HCT116 (cell line): ENCODE results near the gene ZCCHC17. TPM values are rescaled to one million over a fixed set of nuclear protein-coding genes. Genes with fewer than 3 reads are reported as not detected.
"Not testable (repeated sequence)": the region's sequence is repeated elsewhere in the genome, so short reads cannot be mapped to it uniquely, and the experiment has no call there.

Experiments
- ATAC-seq: fragments of 200-7000 bp; cut with Tn5 transposase; 2 replicates; pipeline ENCODE4 v1.9.1; 2020; ENCODE audit warnings: mild to moderate bottlenecking, moderate library complexity
- BruUV-seq: library from RNA; stranded (reverse); fragments of 400-500 nt; replicated peaks from 2 replicates; lab custom pipeline; 2021; lab: Mats Ljungman, UMichigan
- CTCF ChIA-PET: fragments of 300-600 bp; sonication (Branson Sonifier 250); formaldehyde crosslinking; loops from one replicate; lab custom pipeline; 2021; ENCODE audit warnings: antibody characterized with exemption; lab: Charles Lee
- POLR2A ChIA-PET: fragments of 300-600, 350-600 bp; sonication (Branson Sonifier 250); formaldehyde crosslinking; loops from one replicate; lab custom pipeline; 2021; ENCODE audit warnings: antibody characterized with exemption; lab: Charles Lee
- RAD21 ChIA-PET, 2 experiments: fragments of 300-600 bp; sonication (Branson Sonifier 250); formaldehyde crosslinking; loops; one replicate each; lab custom pipeline; 2023; ENCODE audit warnings: low total read pairs in 2 of 2; ENCODE audit not compliant: uncharacterized antibody in 2 of 2, unreplicated experiment in 2 of 2, low non-redundant PET in 1 of 2; lab: Charles Lee
- DNase-seq: peaks from one replicate; pipeline ENCODE4 v3.0.0-alpha.2; 2010; ENCODE audit warnings: low read depth, low spot score
- H2AFZ ChIP-seq: fragments of 200-600 bp; shearing (Covaris generic), sonication (generic); 2 replicates; pipeline ENCODE4 v1.6.1; 2017; ENCODE audit warnings: low read depth, mixed run types, mixed read lengths, antibody characterized with exemption, low read length; ENCODE audit not compliant: poor library complexity, severe bottlenecking
- H3K27ac ChIP-seq: 2 replicates; pipeline ENCODE4 v1.5.1; 2012; ENCODE audit warnings: low read depth, low read length
- H3K27me3 ChIP-seq: fragments of 200-600 bp; sonication (generic); 2 replicates; pipeline ENCODE4 v1.6.1; 2016; ENCODE audit warnings: mixed run types, low read length, mixed read lengths; ENCODE audit not compliant: insufficient read depth
- H3K36me3 ChIP-seq, 2 experiments: fragments of 200-500 bp in 1 of 2; fragments of 200-600 bp in 1 of 2; sonication (Bioruptor generic) in 1 of 2; sonication (generic) in 1 of 2; 2 replicates each; pipeline versions ENCODE4 v1.5.1 to v1.6.1; 2014 to 2016; ENCODE audit warnings: low read length in 2 of 2, inconsistent platforms in 1 of 2, mixed read lengths in 1 of 2, mixed run types in 1 of 2; ENCODE audit not compliant: insufficient read depth in 2 of 2, control insufficient read depth in 1 of 2
- H3K4me1 ChIP-seq, 2 experiments: fragments of 200-600 bp in 1 of 2; sonication (generic) in 1 of 2; 2 replicates each; pipeline versions ENCODE4 v1.5.1 to v1.6.1; 2012 to 2017; ENCODE audit warnings: low read length in 2 of 2, inconsistent platforms in 1 of 2, mild to moderate bottlenecking in 1 of 2, mixed read lengths in 1 of 2, mixed run types in 1 of 2, moderate library complexity in 1 of 2; ENCODE audit not compliant: insufficient read depth in 2 of 2, control insufficient read depth in 1 of 2
- H3K4me2 ChIP-seq: fragments of 200-600 bp; sonication (generic); 2 replicates; pipeline ENCODE4 v1.6.1; 2017; ENCODE audit warnings: mixed run types, low read length, mixed read lengths
- H3K4me3 ChIP-seq, 2 experiments: fragments of 200-600 bp in 1 of 2; sonication (generic) in 1 of 2; replicated peaks in 1 of 2; 2 replicates each; pipeline ENCODE4 v1.5.1; 2011 to 2016; ENCODE audit warnings: low read length in 2 of 2, control low read depth in 1 of 2, low read depth in 1 of 2, mild to moderate bottlenecking in 1 of 2, mixed read lengths in 1 of 2, mixed run types in 1 of 2
- H3K79me2 ChIP-seq: fragments of 200-600 bp; sonication (generic); 2 replicates; pipeline ENCODE4 v1.6.1; 2017; ENCODE audit warnings: mild to moderate bottlenecking, mixed run types, low read length, moderate library complexity, mixed read lengths; ENCODE audit not compliant: insufficient read depth
- H3K9ac ChIP-seq: fragments of 200-600 bp; sonication (generic); 2 replicates; pipeline ENCODE4 v1.6.1; 2016; ENCODE audit warnings: low read length, mixed read lengths
- H3K9me2 ChIP-seq: fragments of 200-600 bp; sonication (generic), shearing (Covaris generic); 2 replicates; pipeline ENCODE4 v1.6.1; 2017; ENCODE audit warnings: mixed run types, mild to moderate bottlenecking, moderate library complexity; ENCODE audit not compliant: insufficient read depth
- H3K9me3 ChIP-seq, 2 experiments: fragments of 200-500 bp in 1 of 2; fragments of 200-600 bp in 1 of 2; sonication (Bioruptor generic) in 1 of 2; sonication (generic) in 1 of 2; 2 replicates each; pipeline ENCODE4 v1.6.1; 2014 to 2017; ENCODE audit warnings: low read length in 2 of 2, mixed read lengths in 2 of 2, inconsistent platforms in 1 of 2, low read depth in 1 of 2, mild to moderate bottlenecking in 1 of 2, mixed run types in 1 of 2, moderate library complexity in 1 of 2; ENCODE audit not compliant: control insufficient read depth in 1 of 2, insufficient read depth in 1 of 2
- H4K20me1 ChIP-seq: fragments of 200-600 bp; sonication (generic), shearing (Covaris generic); 2 replicates; pipeline ENCODE4 v1.6.1; 2017; ENCODE audit warnings: mixed run types, mild to moderate bottlenecking, moderate library complexity; ENCODE audit not compliant: insufficient read depth
- CEBPB ChIP-seq: IDR thresholded peaks from 2 replicates; pipeline ENCODE4 v1.6.1; 2012; ENCODE audit warnings: low read depth
- ELF1 ChIP-seq: IDR thresholded peaks from 2 replicates; pipeline ENCODE4 v1.6.1; 2012; ENCODE audit warnings: low read depth, borderline replicate concordance
- EZH2 ChIP-seq: fragments of 200-600 bp; sonication (generic); IDR thresholded peaks from 2 replicates; pipeline ENCODE4 v1.6.1; 2017; ENCODE audit warnings: antibody characterized with exemption, mixed run types
- JUND ChIP-seq: IDR thresholded peaks from 2 replicates; pipeline ENCODE4 v1.6.1; 2012
- POLR2AphosphoS5 ChIP-seq: IDR thresholded peaks from 2 replicates; pipeline ENCODE4 v1.6.1; 2011; ENCODE audit warnings: mild to moderate bottlenecking, low read depth, low read length, moderate library complexity
- SIN3A ChIP-seq: IDR thresholded peaks from 2 replicates; pipeline ENCODE4 v1.6.1; 2012; ENCODE audit warnings: low read depth
- SP1 ChIP-seq: IDR thresholded peaks from 2 replicates; pipeline ENCODE4 v1.6.1; 2012; ENCODE audit warnings: low read depth
- TCF7L2 ChIP-seq: IDR thresholded peaks from 2 replicates; pipeline ENCODE4 v1.7.0; 2011; ENCODE audit warnings: borderline replicate concordance, inconsistent platforms; ENCODE audit not compliant: insufficient read depth, insufficient read length; ENCODE audit errors: extremely low read depth
- ZNF274 ChIP-seq: fragments of 200-500 bp; sonication (Bioruptor generic); IDR thresholded peaks from 2 replicates; pipeline ENCODE4 v1.6.1; 2014; ENCODE audit warnings: mild to moderate bottlenecking, low read depth, low read length, inconsistent platforms
- intact Hi-C: fragments of 100-400 bp; cut with micrococcal nuclease; formaldehyde crosslinking; loops from 2 replicates; pipeline ENCODE4 v1.10.0; 2022
- total RNA-seq: library from RNA; stranded (reverse); gene quantifications from one replicate; pipeline ENCODE4 v1.2.1, GENCODE V29; 2021; ENCODE audit not compliant: unreplicated experiment
- TF ChIP-seq, protein P1 (sequence below): IDR thresholded peaks from 2 replicates; pipeline ENCODE4 v1.6.1; 2011; ENCODE audit warnings: mild to moderate bottlenecking, low read length, moderate library complexity; ENCODE audit not compliant: insufficient replicate concordance; ENCODE audit errors: extremely low read depth
- TF ChIP-seq, protein P2 (sequence below): IDR thresholded peaks from 2 replicates; pipeline ENCODE4 v1.6.1; 2012
- TF ChIP-seq, protein P3 (sequence below), 3 experiments: fragments of 200-600 bp in 1 of 3; sonication (generic) in 1 of 3; IDR thresholded peaks in 2 of 3; conservative IDR thresholded peaks in 1 of 3; 2 replicates each; pipeline ENCODE4 v1.5.1; 2012 to 2017; ENCODE audit warnings: low read depth in 2 of 3, low read length in 2 of 3, antibody characterized with exemption in 1 of 3, borderline replicate concordance in 1 of 3, control low read depth in 1 of 3, mild to moderate bottlenecking in 1 of 3, mixed read lengths in 1 of 3, mixed run types in 1 of 3, moderate library complexity in 1 of 3; ENCODE audit not compliant: insufficient read depth in 1 of 3
- TF ChIP-seq, protein P4 (sequence below): IDR thresholded peaks from 2 replicates; pipeline ENCODE4 v1.6.1; 2012

Gene ZCCHC17
- total RNA-seq, 1 experiment from 2014 or later = 27.8 TPM

DNA sequence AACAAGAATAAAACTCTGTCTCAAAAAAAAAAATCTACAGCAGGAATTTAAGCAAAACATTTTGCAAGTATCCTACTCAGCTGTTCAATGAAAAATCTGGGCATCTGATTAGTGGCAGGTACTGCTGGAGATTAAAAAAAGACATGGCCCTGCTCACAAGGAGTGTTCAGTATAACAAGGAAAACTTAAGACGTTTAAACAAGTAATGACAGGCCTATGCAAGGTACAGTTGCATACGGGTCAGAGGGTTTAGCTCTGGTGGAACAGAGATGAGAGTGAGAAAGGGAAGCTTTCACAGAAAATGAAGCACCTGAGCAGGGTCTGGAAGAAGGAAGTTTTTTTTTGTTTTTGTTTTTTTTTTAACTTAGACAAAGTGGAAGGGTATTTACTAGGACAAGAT lies 23.2 kb upstream of the ZCCHC17 start:
- Histone ChIP-seq H3K4me3 (no peak overlapping the region), H3K4me2 (no peak overlapping the region), H3K9me3 (no peaks in the 10 kb centered on the region), H3K27ac (no peak overlapping the region), H3K36me3 (peaks cover 36 to 44% of the 10 kb centered on the region in 2 experiments; a peak in 3 of 4 replicates), H3K27me3 (no peaks in the 10 kb centered on the region), H3K4me1 (no peaks in the 10 kb centered on the region), H3K9me2 (no peaks in the 10 kb centered on the region)
- intact Hi-C loops = no loop called here
- RAD21 ChIA-PET = no interaction called here
- POLR2A ChIA-PET = no interaction called here
- CTCF ChIA-PET = no interaction called here
- no TSS peak for BruUV-seq
- TF ChIP-seq TCF7L2 (no peak), SP1 (no peak), ZNF274 (no peak), SIN3A (no peak), POLR2AphosphoS5 (no peak), CEBPB (no peak), JUND (no peak), ELF1 (no peak), EZH2 (no peak)
- TF ChIP-seq, protein P1, sequence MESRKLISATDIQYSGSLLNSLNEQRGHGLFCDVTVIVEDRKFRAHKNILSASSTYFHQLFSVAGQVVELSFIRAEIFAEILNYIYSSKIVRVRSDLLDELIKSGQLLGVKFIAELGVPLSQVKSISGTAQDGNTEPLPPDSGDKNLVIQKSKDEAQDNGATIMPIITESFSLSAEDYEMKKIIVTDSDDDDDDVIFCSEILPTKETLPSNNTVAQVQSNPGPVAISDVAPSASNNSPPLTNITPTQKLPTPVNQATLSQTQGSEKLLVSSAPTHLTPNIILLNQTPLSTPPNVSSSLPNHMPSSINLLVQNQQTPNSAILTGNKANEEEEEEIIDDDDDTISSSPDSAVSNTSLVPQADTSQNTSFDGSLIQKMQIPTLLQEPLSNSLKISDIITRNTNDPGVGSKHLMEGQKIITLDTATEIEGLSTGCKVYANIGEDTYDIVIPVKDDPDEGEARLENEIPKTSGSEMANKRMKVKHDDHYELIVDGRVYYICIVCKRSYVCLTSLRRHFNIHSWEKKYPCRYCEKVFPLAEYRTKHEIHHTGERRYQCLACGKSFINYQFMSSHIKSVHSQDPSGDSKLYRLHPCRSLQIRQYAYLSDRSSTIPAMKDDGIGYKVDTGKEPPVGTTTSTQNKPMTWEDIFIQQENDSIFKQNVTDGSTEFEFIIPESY = no peak
- TF ChIP-seq, protein P2, sequence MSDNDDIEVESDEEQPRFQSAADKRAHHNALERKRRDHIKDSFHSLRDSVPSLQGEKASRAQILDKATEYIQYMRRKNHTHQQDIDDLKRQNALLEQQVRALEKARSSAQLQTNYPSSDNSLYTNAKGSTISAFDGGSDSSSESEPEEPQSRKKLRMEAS = no peak
- TF ChIP-seq, protein P3, sequence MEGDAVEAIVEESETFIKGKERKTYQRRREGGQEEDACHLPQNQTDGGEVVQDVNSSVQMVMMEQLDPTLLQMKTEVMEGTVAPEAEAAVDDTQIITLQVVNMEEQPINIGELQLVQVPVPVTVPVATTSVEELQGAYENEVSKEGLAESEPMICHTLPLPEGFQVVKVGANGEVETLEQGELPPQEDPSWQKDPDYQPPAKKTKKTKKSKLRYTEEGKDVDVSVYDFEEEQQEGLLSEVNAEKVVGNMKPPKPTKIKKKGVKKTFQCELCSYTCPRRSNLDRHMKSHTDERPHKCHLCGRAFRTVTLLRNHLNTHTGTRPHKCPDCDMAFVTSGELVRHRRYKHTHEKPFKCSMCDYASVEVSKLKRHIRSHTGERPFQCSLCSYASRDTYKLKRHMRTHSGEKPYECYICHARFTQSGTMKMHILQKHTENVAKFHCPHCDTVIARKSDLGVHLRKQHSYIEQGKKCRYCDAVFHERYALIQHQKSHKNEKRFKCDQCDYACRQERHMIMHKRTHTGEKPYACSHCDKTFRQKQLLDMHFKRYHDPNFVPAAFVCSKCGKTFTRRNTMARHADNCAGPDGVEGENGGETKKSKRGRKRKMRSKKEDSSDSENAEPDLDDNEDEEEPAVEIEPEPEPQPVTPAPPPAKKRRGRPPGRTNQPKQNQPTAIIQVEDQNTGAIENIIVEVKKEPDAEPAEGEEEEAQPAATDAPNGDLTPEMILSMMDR (IDR thresholded peaks at IDR 0.05 in 2 of 3, conservative IDR thresholded peaks at IDR 0.05 in 1 of 3; ENCODE audit: borderline replicate concordance in 1 of 3, insufficient read depth in 1 of 3, low read depth in 2 of 3, low read length in 2 of 3) = no peak
- TF ChIP-seq, protein P4, sequence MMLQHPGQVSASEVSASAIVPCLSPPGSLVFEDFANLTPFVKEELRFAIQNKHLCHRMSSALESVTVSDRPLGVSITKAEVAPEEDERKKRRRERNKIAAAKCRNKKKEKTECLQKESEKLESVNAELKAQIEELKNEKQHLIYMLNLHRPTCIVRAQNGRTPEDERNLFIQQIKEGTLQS = no peak
- TF ChIP-seq, all 23 proteins: peak for 0
- no peak for ATAC-seq
- no peak overlapping the region for H3K9ac ChIP-seq
- H2AFZ ChIP-seq = no peak overlapping the region
- no peak for DNase-seq
- peaks cover 5% of the 10 kb centered on the region for H4K20me1 ChIP-seq
- H3K79me2 ChIP-seq = peaks cover 77% of the 10 kb centered on the region

DNA sequence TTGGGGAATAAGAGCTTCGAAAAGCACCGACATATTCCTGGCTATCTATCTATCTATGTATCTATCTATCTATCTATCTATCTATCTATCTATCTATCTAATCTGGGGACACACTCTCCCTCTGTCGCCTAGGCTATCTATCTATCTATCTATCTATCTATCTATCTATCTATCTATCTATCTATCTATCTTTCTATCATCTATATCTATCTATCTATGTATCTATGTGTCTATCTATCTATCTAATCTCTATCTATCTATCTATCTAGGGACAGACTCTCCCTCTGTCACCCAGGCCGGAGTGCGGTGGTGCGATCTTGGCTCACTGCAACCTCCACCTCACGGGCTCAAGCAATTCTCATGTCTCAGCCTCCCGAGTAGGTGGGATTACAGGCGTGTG lies 14.4 kb upstream of the ZCCHC17 start:
- H3K27ac ChIP-seq, ATAC-seq, DNase-seq, H3K9me3 ChIP-seq, BruUV-seq, H3K27me3 ChIP-seq, CTCF ChIA-PET, RAD21 ChIA-PET, H3K4me2 ChIP-seq, H3K9me2 ChIP-seq, H3K4me1 ChIP-seq, H2AFZ ChIP-seq, H4K20me1 ChIP-seq, H3K4me3 ChIP-seq, intact Hi-C loops, H3K9ac ChIP-seq: not testable (repeated sequence)
- Histone ChIP-seq H3K36me3 (peaks cover 38 to 43% of the 10 kb centered on the region in 2 experiments; a peak in 3 of 4 replicates), H3K79me2 (peaks cover 55% of the 10 kb centered on the region)
- POLR2A ChIA-PET = interaction anchor here (1.8 kb wide), 1 partner anchor 14 kb away, joined by 8 read pairs; the partner anchor contains the start of genes SNRNP40 and ZCCHC17
